ENCODE data around the gene ASS1.
"Not testable (repeated sequence)": the region's sequence is repeated elsewhere in the genome, so short reads cannot be mapped to it uniquely, and the experiment has no call there.

Gene ASS1

DNA sequence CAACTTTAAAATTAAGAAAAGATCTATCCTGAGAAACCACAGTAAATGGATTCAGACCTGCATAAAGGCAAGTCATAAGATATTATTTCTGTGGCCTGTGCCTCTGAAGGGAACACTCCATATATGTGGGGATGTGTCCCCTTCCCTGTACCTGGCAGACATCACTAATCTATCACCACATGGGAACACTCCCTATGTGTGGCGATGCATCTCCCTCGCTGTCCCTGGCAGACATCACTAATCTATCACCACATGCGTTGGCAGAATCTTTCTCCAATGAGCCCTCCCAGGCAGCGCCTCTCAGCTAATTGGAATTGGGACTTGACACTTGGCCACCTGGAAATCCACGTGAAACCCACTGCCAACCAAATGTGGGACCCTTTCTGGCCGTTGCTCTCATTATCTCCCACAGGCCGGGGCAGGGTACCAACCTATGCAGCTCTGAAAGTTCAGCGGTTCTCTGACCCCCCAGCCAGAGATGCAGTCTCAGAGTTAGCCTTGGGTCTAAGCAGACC is 25.2 kb upstream of the ASS1 start:
- no peak for DNase-seq

DNA sequence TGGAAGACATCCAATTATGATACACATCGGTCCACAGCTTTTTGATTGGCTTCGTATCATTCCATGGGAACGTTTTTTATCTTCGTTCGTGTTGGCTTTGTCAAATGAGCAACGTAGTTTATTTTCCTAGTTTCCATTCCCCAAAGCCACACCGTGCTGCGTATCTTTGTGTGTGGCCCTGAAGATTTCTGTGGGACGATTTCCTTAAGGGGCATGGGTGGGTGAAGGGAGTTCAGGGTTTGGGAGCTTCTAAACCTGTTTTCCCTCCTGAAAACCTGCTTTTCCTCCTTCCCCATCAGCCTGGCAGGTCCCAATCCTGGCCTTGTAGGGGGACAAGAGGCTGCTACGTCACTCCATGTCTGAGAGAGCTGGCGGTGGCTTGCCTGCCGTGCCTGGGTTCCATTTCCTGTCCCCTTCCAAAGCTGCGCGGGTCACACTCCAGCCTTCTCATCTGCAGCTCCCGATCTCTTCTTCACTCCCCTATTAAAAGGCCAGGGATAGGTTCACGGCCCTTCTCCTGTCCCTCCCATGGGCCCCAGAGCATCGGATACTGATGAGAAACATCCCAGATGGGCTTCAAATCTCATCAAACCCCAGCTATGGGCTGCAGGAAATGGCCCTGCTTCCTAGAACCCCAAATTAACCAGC is 23.5 kb upstream of the ASS1 start:
- DNase-seq, result no peak

DNA sequence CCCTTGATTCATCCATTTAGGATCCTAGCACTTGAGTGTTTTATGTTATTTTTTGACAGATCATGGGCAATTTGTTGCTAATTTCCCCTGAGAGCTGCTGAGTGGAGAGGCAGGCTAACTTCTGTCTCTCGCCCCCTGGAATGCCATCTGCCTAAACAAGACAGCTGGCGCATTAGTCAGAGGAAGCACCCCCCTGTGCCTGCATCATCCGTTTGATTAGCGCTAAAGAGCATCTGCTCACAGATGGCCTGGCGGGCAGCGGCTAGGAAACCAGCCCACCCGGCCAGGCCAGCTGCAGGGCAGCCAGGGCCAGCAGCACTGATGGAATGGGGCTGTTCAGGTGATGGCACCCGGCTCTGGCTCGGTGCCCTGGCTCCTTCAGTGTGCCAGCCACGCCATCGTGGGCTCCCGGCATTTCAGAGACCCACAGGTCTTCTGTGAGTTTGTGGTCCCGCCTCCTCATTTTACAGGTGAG is 22.9 kb upstream of the ASS1 start:
- DNase-seq, result no peak

DNA sequence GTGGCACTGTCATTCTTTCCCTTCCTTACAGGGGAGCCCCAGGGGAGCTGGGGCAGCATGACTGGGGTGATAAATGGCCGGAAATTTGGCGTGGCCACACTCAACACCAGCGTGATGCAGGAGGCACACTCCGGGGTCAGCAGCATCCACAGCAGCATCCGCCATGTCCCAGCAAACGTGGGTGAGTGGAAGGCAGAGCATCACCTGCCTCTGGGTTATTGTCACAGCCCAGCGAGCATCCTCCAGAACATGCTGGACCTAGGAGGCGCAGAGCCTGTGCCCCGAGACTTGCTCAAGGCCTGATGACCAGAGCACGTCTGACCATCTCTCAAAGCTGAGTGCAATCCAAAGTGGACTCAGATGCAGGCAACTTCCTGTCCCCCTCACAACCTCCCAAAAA is 22.2 kb upstream of the ASS1 start:
- no peak for DNase-seq

DNA sequence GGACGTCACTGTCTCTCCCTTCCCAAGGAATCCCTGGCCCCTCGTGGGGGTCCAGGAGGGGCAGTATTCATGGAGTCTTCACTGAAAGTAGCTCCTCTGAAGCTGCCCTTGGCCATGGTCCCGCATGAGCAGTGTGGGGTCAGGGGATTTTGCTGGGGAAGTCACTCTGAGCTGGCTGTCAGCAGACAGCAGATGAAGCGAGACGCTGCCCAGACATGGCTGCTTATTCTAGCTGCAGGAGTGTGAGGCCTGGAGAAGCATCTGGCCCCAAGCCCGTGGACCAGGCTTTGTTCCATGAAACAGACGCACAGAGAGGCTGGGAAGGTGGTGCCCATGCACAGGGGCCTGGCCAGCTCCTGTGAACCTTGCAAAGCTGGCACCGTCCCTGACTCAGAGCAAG is 21.5 kb upstream of the ASS1 start:
- no peak for DNase-seq

DNA sequence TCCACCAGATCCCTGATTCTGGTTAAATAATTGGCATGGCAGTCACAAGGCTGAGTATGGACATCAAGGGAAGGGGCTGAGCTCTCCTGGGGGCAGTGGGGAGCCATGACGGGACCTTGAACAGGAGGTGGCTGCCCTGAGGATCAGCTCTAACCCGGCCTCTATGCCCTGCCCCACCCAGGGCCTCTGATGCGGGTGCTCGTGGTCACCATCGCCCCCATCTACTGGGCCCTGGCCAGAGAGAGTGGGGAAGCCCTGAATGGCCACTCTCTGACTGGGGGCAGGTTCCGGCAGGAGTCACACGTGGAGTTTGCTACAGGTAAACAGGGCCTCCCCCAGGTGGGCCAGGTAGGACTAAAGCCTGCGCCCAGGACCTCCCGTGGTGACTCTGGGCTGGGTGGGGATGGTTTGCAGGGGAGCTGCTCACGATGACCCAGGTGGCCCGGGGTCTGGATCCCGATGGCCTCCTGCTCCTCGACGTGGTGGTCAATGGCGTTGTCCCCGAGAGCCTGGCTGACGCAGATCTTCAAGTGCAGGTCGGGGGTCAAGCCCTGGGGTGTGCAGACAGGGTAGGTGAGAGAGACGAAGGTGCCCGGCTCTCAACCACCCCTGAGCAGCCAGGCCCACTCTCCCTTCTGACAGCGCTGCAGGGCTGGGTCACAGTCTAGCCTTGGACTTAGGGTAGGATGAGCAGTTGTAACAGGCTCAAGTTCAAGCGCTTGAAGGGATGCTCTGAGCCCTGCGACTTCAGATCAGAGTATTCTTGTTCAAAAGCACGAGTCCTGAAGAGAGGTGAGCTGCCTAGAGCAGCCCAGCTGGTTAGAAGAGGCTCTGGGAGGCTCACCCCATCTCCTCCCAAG is 19.9 kb upstream of the ASS1 start:
- DNase-seq, result no peak

DNA sequence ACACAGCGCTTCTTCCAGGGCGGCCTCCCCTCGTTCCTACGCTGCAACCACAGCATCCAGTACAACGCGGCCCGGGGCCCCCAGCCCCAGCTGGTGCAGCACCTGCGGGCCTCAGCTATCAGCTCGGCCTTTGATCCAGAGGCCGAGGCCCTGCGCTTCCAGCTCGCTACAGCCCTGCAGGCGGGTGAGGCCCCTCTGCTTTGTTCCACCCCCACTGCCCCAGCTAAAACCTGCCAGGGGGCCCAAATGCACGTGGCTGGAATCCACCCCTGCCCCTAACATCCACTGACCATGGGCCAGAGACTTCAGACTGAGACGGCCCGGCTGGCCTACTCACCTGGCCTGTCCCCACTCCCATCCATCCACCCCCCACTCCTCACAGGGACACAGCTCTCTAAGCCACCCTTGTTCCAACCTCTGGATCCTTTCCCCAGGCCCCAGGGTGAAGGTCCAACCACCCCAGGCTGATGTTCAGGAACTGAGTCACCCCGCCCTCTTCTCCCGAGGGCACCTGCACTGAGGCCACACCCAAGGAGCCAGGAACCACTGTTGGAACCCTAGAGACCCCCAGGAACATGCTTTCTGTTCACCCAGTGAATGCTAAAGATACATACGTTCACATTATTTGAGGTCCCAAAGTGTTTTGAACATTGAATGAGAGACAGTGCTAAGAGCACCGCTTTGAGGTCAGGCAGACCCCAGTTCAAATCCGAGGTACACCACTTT is 18.9 kb upstream of the ASS1 start:
- DNase-seq, result no peak

DNA sequence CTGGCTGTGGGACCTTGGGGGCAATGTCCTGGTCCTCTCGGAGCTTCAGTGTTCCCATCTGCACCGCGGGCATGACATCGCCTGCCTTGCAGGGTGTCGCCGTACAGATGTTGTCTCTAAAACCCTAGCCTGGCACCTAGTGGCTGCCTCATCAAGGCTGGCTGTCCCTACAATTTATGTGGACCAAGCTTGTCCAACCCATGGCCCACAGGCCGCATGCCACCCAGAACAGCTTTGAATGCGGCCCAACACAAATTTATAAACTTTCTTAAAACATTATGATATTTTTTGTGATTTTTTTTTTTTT is 18.3 kb upstream of the ASS1 start:
- no peak for DNase-seq

DNA sequence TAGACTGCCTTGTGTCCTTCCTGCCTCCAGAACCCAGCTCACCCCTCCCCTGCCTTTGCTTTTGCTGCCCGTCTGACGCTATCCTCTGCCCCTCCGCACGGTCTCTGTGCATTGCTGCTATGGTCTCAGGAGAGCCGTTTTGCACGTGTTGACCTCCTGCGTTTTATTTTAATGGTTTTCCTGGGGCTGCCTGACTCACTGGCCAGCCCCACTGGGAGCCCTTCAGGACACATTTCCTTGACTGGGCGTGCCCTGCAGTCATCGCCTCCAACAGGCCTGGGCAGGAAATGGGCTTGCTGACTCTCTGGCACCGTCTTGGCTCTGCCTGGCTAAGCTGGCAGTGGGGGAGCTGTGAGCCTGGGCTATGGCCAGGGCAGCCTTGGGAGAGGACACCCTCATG is 17.9 kb upstream of the ASS1 start:
- DNase-seq, result no peak

DNA sequence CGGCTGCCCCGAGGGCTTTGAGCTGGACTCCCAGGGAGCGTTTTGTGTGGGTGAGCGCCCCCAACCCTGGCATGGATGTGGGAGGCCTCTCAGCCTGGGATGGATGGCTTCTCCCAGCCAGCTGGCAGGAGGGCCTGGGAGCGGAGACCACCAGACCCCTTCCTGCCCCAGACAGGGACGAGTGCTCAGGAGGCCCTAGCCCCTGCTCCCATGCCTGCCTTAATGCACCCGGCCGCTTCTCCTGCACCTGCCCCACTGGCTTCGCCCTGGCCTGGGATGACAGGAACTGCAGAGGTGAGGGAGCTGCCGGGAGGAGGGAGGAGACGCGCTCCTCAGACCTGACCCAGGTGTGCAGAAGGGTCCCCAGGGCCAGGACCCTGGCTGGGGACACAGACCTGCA is 17.4 kb upstream of the ASS1 start:
- DNase-seq, result no peak

DNA sequence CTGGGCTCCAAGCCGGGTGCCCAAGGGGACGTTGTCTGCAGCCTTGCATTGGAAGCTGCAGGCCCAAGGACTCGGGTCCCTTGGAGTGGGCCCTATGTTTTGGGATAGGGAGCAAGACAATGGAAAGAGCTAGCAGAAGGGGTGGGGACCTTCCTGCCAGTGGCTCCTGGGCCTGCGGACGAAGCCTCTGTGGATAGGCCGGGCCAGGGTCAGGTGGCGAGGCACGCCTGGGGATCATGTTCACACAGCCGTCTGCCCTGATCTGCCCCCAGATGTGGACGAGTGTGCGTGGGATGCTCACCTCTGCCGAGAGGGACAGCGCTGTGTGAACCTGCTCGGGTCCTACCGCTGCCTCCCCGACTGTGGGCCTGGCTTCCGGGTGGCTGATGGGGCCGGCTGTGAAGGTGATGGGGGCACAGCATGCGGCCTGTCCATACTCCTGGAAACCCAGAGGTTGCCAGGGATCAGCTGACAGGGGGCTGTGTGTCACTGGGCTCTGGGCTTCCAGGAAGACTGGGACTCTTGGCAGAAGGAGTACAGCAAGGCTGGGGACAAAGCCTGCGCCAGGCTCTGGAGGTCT is 16.6 kb upstream of the ASS1 start:
- DNase-seq, result no peak

DNA sequence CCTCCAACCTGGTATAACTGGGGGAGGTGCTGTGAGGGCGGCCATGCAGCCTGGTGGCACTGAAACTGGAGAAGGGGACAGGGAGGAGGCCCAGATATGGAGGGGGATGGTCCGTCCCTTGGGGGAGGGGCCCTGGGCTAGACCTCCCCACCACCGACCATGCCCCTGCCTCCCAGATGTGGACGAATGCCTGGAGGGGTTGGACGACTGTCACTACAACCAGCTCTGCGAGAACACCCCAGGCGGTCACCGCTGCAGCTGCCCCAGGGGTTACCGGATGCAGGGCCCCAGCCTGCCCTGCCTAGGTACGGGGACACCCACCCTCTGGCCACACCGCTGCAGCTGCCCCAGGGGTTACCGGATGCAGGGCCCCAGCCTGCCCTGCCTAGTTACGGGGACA is 15.4 kb upstream of the ASS1 start:
- DNase-seq, result no peak

DNA sequence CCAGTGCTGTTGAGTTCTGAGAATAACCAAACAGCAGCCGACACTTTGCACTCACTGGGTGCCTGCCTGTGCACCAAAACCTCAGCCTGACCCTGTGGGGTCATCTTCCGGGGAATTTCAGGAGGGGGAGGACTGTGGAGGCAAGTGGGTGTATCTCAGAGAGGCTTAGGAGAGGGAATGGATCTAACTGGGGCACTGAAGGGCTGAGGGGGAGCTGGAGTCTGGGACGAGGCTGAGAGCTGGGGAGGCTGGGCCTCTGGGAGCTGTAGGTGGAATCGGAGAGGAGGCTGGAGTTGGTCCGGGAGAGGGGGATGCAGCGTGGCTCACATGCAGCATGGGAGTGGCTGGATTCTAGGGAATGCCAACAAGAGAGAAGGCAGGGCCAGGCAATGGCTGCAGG is 14.9 kb upstream of the ASS1 start:
- DNase-seq, result no peak

DNA sequence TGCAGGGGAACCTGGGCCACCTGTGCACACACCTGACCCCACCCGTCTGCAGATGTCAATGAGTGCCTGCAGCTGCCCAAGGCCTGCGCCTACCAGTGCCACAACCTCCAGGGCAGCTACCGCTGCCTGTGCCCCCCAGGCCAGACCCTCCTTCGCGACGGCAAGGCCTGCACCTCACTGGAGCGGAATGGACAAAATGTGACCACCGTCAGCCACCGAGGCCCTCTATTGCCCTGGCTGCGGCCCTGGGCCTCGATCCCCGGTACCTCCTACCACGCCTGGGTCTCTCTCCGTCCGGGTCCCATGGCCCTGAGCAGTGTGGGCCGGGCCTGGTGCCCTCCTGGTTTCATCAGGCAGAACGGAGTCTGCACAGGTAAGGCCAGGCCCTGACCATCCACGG is 14.5 kb upstream of the ASS1 start:
- DNase-seq, result no peak

DNA sequence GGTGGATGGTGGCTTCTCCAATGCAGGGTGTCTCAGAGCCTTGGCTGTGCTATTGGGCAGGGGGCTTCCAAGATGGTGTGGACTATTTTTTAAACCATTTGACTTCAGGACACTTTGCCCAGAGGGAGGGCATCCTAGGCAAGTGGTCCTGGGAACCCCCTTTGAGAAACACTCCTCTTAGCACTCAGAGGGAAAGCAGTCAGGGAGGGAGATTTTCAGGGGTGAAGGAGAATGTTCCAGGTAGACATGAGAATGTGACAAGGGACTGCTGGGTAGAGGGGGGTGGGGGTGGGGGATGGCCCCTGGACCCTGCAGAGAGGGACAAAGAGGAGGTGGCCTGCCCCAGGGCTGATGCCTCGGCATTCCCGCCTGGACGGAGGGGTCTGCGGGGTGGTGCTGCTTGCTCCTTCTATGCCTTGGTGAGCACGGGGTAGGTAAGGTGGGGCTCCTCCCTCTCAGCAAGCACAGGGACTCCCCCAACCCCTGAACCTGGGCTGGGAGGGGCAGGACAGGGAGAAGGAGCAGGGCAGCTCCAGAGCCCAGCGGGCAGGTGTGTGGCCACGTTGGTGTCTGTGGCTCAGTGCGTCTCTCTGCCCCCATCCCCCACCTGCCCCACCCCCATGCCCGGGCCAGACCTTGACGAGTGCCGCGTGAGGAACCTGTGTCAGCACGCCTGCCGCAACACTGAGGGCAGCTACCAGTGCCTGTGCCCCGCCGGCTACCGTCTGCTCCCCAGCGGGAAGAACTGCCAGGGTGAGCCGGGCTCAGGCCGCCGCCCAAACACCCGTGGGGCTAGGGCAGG is 13.8 kb upstream of the ASS1 start:
- DNase-seq, result no peak

DNA sequence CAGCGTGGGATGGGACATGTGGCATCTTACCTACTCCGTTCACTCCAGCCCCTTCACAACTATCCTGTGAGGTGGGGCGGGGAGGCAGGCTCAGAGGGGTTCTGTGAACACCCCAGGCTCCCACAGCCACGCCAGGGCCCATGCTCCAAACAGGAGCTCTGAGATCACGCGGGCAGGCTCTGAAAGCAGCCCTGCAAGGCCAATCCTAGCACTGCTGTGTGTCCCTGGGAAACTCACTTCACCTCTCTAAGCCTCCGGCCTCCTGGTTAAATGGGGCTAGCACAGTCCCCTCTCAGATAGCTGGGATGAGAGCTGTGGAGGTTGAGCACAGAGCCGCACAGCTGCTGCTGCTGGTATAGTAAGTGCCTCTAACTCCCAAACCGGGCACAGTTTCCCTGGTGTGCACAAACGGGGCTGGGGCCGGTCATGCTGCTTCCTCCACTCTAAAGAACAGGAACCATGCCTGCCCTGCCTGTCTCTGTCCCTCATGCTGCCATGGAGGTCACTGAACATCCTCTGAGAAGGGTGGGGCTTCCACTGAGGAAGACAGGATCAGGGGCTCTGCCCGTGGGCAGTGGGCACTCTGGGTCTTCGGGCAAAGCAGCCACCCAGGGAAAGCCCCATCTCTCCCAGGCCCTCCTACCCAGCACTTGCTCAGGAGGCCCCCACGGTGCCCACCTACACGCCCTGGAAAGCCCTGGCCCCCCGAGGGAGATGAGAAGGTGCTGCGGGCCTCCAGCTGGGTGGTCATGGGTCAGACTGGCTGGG is 13.0 kb upstream of the ASS1 start:
- DNase-seq, result no peak

DNA sequence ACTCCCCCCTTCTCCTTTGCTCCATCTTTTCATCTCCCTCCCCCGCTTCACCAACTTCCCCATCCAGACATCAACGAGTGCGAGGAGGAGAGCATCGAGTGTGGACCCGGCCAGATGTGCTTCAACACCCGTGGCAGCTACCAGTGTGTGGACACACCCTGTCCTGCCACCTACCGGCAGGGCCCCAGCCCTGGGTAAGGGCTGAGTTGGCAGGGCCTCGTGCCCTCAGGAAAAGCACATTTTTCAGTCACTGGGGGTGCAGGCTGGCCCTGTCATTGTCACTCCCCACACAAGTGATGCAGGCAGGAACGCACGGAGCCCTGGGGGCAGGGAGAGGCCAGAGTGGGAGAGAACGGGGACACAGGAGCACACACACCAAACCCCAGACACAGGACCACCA is 12.4 kb upstream of the ASS1 start:
- no peak for DNase-seq

DNA sequence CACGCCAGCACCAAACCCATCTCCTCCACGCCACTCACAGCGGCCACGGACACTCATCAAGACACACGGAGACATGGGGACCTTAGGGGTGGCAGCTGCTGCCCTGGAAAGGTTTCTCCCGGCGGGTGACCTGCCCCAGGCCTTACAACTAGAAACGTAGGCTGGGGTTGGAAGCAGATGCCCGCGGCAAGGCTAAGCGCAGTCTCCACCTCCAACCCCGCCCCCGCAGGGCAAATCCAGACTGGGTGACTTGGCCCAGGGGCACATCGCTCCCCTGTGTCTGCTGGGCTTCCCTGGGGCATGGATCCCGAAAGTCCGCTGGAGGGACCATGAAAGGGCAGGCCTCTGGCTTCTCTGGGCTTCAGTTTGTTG is 12.0 kb upstream of the ASS1 start:
- no peak for DNase-seq

DNA sequence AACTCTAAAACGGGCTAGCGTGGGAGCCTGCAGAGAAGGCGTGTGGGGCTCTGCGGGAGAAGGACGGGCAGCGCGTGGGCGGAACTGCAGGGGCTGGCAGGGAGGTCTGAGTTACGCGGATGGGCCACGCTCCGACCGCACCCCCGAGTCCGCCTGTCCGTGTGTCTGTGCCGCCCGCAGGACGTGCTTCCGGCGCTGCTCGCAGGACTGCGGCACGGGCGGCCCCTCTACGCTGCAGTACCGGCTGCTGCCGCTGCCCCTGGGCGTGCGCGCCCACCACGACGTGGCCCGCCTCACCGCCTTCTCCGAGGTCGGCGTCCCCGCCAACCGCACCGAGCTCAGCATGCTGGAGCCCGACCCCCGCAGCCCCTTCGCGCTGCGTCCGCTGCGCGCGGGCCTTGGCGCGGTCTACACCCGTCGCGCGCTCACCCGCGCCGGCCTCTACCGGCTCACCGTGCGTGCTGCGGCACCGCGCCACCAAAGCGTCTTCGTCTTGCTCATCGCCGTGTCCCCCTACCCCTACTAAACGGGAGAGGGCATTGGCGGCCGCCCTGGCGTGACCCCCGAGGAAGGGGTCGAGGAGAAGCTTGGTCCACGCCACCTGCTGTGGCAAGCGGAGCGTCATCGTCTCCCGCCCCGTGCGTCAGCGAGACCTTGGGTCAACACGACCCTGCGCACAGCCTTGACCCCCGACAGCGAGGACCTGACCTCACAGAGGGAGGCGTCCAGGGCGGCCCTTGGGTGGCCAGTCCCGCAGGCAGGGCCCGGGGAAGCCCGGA is 11.4 kb upstream of the ASS1 start:
- DNase-seq, result peak; percentile 34 to 41

DNA sequence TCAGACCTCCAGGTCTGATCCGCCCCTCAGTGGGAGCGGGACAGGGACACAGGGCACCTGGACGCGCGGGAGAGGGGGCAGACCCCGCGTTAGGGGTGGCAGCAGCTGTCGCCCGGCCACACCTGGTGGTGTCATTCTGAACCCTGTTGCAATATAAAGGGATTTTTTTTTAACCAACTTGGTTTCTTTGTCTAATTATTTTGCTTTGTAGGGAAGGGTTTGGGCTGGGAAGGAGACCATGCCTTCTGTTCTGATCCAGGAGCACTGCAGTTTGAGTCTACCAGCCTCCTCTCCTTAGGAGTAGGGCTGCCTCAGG is 10.9 kb upstream of the ASS1 start:
- DNase-seq, result no peak

DNA sequence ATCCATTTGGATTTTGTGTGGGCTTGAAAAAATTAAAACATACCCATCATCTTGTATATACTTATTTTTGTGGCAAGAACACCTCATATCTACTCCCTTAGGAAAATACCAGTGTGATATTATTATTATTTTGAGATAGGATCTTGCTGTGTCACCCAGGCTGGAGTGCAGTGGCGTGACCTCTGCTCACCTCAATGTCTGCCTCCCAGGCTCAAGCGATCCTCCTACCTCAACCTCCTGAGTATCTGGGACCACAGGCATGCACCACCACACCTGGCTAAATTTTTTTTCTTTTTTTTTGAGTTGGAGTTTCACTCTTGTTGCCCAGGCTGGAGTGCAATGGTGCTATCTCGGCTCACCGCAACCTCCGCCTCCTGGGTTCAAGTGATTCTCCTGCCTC is 10.1 kb upstream of the ASS1 start:
- DNase-seq, result not testable (repeated sequence)

Data from NCI-H1930 (cell line).